C4-2B (cell line): Measurements from ENCODE around the gene AHNAK.

ENCODE experiments used
- ZFX ChIP-seq: fragments of 450-650 bp; IDR thresholded peaks from 2 replicates; pipeline ENCODE4 v1.6.1; 2017
- TF ChIP-seq, protein P1 (sequence below): fragments of 450-650 bp; conservative IDR thresholded peaks from 2 replicates; pipeline ENCODE4 v1.5.1; 2017; ENCODE audit warnings: mild to moderate bottlenecking

DNA sequence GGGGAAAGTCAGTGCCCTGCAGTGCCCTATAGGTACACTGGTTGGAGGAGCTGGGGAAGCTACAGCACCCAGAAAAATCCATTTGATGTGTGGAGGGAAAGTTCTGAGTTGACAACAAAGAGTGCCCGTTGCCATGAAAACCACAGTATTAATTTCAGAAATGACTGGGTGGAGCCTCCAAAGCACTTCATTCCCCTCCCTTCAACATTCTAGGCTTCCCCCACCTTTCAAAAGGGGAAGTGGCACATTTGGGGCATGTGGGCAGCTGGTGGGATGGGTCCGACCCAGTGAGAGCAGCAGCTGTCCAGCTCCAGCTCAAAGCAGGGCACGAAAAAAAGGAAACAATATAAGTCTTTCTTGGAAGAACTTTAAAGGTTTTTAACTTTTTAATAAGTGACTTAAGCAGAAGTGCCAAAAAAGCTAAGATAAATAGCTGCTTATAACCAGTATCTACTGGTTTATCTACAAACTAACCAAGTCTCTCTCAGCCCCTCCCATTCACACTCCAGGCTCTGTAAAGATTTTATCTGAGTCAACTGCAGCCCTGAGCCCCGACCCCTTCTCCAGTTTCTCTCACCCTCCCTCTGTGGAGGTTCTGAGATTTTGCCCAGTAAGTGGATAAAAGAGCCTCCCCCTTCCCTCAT, 9.0 kb upstream of the AHNAK start:
- TF ChIP-seq, protein P1, sequence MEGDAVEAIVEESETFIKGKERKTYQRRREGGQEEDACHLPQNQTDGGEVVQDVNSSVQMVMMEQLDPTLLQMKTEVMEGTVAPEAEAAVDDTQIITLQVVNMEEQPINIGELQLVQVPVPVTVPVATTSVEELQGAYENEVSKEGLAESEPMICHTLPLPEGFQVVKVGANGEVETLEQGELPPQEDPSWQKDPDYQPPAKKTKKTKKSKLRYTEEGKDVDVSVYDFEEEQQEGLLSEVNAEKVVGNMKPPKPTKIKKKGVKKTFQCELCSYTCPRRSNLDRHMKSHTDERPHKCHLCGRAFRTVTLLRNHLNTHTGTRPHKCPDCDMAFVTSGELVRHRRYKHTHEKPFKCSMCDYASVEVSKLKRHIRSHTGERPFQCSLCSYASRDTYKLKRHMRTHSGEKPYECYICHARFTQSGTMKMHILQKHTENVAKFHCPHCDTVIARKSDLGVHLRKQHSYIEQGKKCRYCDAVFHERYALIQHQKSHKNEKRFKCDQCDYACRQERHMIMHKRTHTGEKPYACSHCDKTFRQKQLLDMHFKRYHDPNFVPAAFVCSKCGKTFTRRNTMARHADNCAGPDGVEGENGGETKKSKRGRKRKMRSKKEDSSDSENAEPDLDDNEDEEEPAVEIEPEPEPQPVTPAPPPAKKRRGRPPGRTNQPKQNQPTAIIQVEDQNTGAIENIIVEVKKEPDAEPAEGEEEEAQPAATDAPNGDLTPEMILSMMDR: no peak
- no peak for TF ChIP-seq ZFX
